AG04449 (cell line): ENCODE results near the gene CREG1.

Source experiments
- CTCF ChIA-PET: fragments of 350-600 bp; formaldehyde crosslinking; extraction: SDS; loops from one replicate; lab custom pipeline; 2021; ENCODE audit warnings: antibody characterized with exemption; lab: Yijun Ruan, JAX
- POLR2A ChIA-PET: fragments of 400-600, 350-600 bp; formaldehyde crosslinking; extraction: SDS; loops from one replicate; lab custom pipeline; 2020; ENCODE audit warnings: antibody characterized with exemption, inconsistent platforms; lab: Yijun Ruan, JAX
- DNase-seq: peaks from one replicate; pipeline ENCODE4 v3.0.0-alpha.2; 2010; ENCODE audit warnings: low read depth, low spot score
- H3K4me3 ChIP-seq: 2 replicates; pipeline ENCODE4 v1.5.1; 2011; ENCODE audit warnings: low read depth, mild to moderate bottlenecking, control low read depth, low read length
- TF ChIP-seq, protein P1 (sequence below): IDR thresholded peaks from one replicate; pipeline ENCODE4 v1.5.1; 2011; ENCODE audit warnings: mild to moderate bottlenecking, moderate library complexity, low read length, control low read depth, inconsistent platforms; ENCODE audit not compliant: insufficient read depth; ENCODE audit errors: missing control alignments

The CREG1 gene

GRCh38 chr1:167553136-167554027, at the start of gene CREG1:
Gene CREG1 (minus strand): TSS chr1:167553762.
- CTCF ChIA-PET: interaction anchor here (1.0 to 11.5 kb wide), 6 partner anchors 12 to 134 kb away, joined by 3 to 103 read pairs (median 10); no protein-coding TSS in a partner anchor
- DNase-seq: no peak
- H3K4me3 ChIP-seq: peak within 1 kb of the TSS; percentile 59
- POLR2A ChIA-PET: no interaction called here
- TF ChIP-seq, protein P1, sequence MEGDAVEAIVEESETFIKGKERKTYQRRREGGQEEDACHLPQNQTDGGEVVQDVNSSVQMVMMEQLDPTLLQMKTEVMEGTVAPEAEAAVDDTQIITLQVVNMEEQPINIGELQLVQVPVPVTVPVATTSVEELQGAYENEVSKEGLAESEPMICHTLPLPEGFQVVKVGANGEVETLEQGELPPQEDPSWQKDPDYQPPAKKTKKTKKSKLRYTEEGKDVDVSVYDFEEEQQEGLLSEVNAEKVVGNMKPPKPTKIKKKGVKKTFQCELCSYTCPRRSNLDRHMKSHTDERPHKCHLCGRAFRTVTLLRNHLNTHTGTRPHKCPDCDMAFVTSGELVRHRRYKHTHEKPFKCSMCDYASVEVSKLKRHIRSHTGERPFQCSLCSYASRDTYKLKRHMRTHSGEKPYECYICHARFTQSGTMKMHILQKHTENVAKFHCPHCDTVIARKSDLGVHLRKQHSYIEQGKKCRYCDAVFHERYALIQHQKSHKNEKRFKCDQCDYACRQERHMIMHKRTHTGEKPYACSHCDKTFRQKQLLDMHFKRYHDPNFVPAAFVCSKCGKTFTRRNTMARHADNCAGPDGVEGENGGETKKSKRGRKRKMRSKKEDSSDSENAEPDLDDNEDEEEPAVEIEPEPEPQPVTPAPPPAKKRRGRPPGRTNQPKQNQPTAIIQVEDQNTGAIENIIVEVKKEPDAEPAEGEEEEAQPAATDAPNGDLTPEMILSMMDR: no peak

GRCh38 chr1:167602840-167603239, 49.3 kb upstream of the CREG1 start:
- POLR2A ChIA-PET: no interaction called here
- H3K4me3 ChIP-seq: no peak overlapping the region
- TF ChIP-seq, protein P1: no peak
- no peak for DNase-seq
- CTCF ChIA-PET: interaction anchor here (1.5 to 7.6 kb wide), 2 partner anchors 87 to 112 kb away, joined by 3 to 250 read pairs; no protein-coding TSS in a partner anchor

- TF ChIP-seq, protein P1: no peak
- CTCF ChIA-PET: interaction anchor here (0.6 to 7.6 kb wide), 6 partner anchors 58 to 97 kb away, joined by 3 to 250 read pairs (median 5); no protein-coding TSS in a partner anchor
- no peak overlapping the region for H3K4me3 ChIP-seq
- no peak for DNase-seq
- POLR2A ChIA-PET: no interaction called here
Measured at GRCh38 chr1:167601442-167602383, 48.2 kb upstream of the CREG1 start.

DNA sequence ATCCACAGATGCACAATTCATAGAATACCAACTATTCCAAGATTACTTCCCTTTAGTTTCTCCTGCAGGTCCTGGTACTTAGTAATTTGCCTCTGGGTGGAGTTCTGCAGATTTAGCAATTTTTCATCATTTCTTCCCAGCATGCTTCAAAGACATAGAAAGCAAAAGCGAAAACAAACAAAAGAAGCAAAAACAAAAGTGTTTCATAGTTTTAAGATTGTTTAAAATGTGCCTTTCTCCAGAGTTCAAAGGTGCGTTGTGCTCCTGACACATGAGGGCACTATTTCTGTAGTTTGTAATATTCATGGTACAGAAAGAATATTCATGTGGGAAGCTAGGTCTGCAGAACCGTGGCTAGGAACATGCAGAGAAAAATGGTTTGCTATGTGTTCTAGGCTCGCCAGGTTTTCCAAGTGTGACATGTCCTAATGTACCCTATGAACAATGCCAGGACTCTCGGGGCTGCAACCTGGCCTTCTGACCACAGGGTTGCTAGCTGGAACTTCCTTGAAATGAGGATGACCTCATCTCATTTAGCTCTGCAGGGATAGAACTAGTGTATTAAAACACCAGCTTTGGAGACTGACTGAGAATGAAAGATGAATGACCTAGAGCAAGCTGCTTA, 46.5 kb upstream of the CREG1 start:
- TF ChIP-seq, protein P1: peak; percentile 44
- H3K4me3 ChIP-seq: no peak overlapping the region
- no peak for DNase-seq
- POLR2A ChIA-PET: no interaction called here
- CTCF ChIA-PET: interaction anchor here (0.6 to 7.6 kb wide), 23 partner anchors 9 to 483 kb away, joined by 3 to 250 read pairs (median 3); partner anchors contain the start of gene RCSD1

- TF ChIP-seq, protein P1: no peak
- CTCF ChIA-PET: interaction anchor here (1.0 to 2.4 kb wide), 2 partner anchors 90 to 93 kb away, joined by 3 to 14 read pairs; no protein-coding TSS in a partner anchor
- DNase-seq: no peak
- POLR2A ChIA-PET: no interaction called here
- H3K4me3 ChIP-seq: no peak overlapping the region
Measured at GRCh38 chr1:167594822-167595221, 41.3 kb upstream of the CREG1 start.
